ENCODE measurements around the gene RABL3.

The RABL3 gene

DNA sequence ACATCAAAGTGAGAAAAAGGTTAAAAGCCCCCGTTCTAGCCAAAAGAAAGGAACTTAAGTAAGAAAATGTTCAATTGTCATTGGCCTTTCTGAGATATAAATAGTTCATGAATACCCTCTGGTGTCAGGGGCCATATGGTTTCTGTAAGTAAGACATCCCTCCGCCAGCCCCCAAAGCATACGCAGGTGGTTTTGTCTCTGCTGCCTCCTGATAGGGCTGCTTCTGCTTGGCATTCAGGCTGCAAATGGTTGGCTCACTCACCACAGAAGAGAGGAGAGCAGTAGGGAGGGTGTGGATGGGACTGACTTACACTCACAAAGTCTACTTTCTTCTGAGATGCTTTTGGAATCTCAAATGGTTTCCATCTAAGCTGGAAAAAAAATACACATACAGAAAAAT, 90.0 kb downstream of the RABL3 start:
- no peaks in the 10 kb centered on the region for H3K9me3 ChIP-seq (ENCODE audit: insufficient read depth, low read depth, low read length)
- H3K4me1 ChIP-seq (ENCODE audit: insufficient read depth, low read length, poor library complexity, severe bottlenecking) = no peaks in the 10 kb centered on the region
- no peak overlapping the region for H3K4me2 ChIP-seq (ENCODE audit: low read depth, low read length, poor library complexity, severe bottlenecking)
- H3K9ac ChIP-seq (ENCODE audit: low read depth, low read length, poor library complexity, severe bottlenecking) = no peak overlapping the region
- H3K4me3 ChIP-seq (ENCODE audit: low read length, poor library complexity, severe bottlenecking) = no peak overlapping the region
- H3K27me3 ChIP-seq (ENCODE audit: insufficient read depth, low read length, poor library complexity, severe bottlenecking) = no peaks in the 10 kb centered on the region
- no peaks in the 10 kb centered on the region for H4K20me1 ChIP-seq (ENCODE audit: insufficient read depth, low read length, poor library complexity, severe bottlenecking)
- H3K9me2 ChIP-seq (replicated peaks; ENCODE audit: low read depth, low read length) = no peaks in the 10 kb centered on the region
- no peaks in the 10 kb centered on the region for H3K79me2 ChIP-seq (ENCODE audit: insufficient read depth, low read length)
- no peak overlapping the region for H2AFZ ChIP-seq (ENCODE audit: low read length)
- H3F3A ChIP-seq (ENCODE audit: low read depth) = no peaks in the 10 kb centered on the region
- no peaks in the 10 kb centered on the region for H3K36me3 ChIP-seq (ENCODE audit: insufficient read depth, low read length)
- TF ChIP-seq, protein P1, sequence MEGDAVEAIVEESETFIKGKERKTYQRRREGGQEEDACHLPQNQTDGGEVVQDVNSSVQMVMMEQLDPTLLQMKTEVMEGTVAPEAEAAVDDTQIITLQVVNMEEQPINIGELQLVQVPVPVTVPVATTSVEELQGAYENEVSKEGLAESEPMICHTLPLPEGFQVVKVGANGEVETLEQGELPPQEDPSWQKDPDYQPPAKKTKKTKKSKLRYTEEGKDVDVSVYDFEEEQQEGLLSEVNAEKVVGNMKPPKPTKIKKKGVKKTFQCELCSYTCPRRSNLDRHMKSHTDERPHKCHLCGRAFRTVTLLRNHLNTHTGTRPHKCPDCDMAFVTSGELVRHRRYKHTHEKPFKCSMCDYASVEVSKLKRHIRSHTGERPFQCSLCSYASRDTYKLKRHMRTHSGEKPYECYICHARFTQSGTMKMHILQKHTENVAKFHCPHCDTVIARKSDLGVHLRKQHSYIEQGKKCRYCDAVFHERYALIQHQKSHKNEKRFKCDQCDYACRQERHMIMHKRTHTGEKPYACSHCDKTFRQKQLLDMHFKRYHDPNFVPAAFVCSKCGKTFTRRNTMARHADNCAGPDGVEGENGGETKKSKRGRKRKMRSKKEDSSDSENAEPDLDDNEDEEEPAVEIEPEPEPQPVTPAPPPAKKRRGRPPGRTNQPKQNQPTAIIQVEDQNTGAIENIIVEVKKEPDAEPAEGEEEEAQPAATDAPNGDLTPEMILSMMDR (conservative IDR thresholded peaks at IDR 0.05; ENCODE audit: low read length) = no peak
- no peak for TF ChIP-seq EZH2phosphoT487 (IDR thresholded peaks at IDR 0.05; ENCODE audit: borderline replicate concordance)

DNA sequence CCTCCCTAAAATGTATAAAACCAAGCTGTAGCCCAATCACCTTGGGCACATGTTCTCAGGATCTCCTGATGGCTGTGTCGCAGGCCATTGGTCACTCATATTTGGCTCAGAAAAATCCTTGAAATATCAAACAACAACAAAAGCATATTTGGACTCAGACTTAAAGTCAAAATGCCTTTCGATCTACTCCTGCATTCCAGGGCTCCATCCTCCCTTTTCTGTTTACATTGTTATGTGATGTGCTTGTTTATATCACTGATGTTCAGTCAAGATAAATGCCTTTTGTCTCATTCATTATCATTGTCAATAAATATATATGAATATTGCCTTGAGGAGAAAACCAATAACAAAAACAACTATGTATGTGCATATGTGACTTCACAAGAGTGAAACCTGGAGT, 92.0 kb downstream of the RABL3 start:
- H3K9ac ChIP-seq (ENCODE audit: low read depth, low read length, poor library complexity, severe bottlenecking) = no peak overlapping the region
- H3K4me3 ChIP-seq (ENCODE audit: low read length, poor library complexity, severe bottlenecking) = no peak overlapping the region
- H3K9me3 ChIP-seq (ENCODE audit: insufficient read depth, low read depth, low read length) = no peaks in the 10 kb centered on the region
- no peaks in the 10 kb centered on the region for H3K79me2 ChIP-seq (ENCODE audit: insufficient read depth, low read length)
- no peak overlapping the region for H3K4me2 ChIP-seq (ENCODE audit: low read depth, low read length, poor library complexity, severe bottlenecking)
- H2AFZ ChIP-seq (ENCODE audit: low read length) = no peak overlapping the region
- no peaks in the 10 kb centered on the region for H4K20me1 ChIP-seq (ENCODE audit: insufficient read depth, low read length, poor library complexity, severe bottlenecking)
- H3F3A ChIP-seq (ENCODE audit: low read depth) = no peaks in the 10 kb centered on the region
- H3K27me3 ChIP-seq (ENCODE audit: insufficient read depth, low read length, poor library complexity, severe bottlenecking) = no peaks in the 10 kb centered on the region
- H3K36me3 ChIP-seq (ENCODE audit: insufficient read depth, low read length) = no peaks in the 10 kb centered on the region
- H3K4me1 ChIP-seq (ENCODE audit: insufficient read depth, low read length, poor library complexity, severe bottlenecking) = no peaks in the 10 kb centered on the region
- H3K9me2 ChIP-seq (replicated peaks; ENCODE audit: low read depth, low read length) = no peaks in the 10 kb centered on the region
- TF ChIP-seq EZH2phosphoT487 (IDR thresholded peaks at IDR 0.05; ENCODE audit: borderline replicate concordance) = no peak
- TF ChIP-seq, protein P1 (conservative IDR thresholded peaks at IDR 0.05; ENCODE audit: low read length) = no peak

DNA sequence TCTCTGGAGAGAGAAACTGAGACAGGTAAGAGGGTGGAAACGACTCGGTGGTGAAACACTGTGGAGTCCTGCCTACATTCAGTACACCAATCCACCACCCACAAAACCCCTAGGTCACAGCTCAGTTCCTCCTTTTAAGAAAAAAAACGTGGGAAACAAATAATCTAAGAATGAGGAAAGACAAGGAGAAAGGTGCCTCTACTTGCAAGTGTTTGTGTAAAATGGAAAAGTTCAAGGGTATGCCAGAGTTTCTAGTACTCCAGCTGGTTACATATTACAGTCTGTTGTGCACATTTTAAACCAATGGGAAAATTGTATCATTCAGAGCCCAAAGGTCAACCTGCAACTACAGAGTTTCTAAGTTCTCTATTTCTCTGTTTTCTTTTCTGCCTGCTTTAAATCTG, 92.5 kb downstream of the RABL3 start:
- no peak for TF ChIP-seq EZH2phosphoT487 (IDR thresholded peaks at IDR 0.05; ENCODE audit: borderline replicate concordance)
- TF ChIP-seq, protein P1 (conservative IDR thresholded peaks at IDR 0.05; ENCODE audit: low read length) = no peak
- Histone ChIP-seq H3K9me3 (ENCODE audit: insufficient read depth, low read depth, low read length) (no peaks in the 10 kb centered on the region), H3K27me3 (ENCODE audit: insufficient read depth, low read length, poor library complexity, severe bottlenecking) (no peaks in the 10 kb centered on the region)

More for the DNA sequence above, 92.5 kb downstream of the RABL3 start:
- H3K9ac ChIP-seq (ENCODE audit: low read depth, low read length, poor library complexity, severe bottlenecking) = no peak overlapping the region
- H3K9me2 ChIP-seq (replicated peaks; ENCODE audit: low read depth, low read length) = no peaks in the 10 kb centered on the region
- no peak overlapping the region for H3K4me2 ChIP-seq (ENCODE audit: low read depth, low read length, poor library complexity, severe bottlenecking)
- H2AFZ ChIP-seq (ENCODE audit: low read length) = no peak overlapping the region
- H3F3A ChIP-seq (ENCODE audit: low read depth) = no peaks in the 10 kb centered on the region
- no peaks in the 10 kb centered on the region for H3K36me3 ChIP-seq (ENCODE audit: insufficient read depth, low read length)
- no peaks in the 10 kb centered on the region for H3K79me2 ChIP-seq (ENCODE audit: insufficient read depth, low read length)
- H3K4me3 ChIP-seq (ENCODE audit: low read length, poor library complexity, severe bottlenecking) = no peak overlapping the region
- no peaks in the 10 kb centered on the region for H3K4me1 ChIP-seq (ENCODE audit: insufficient read depth, low read length, poor library complexity, severe bottlenecking)
- H4K20me1 ChIP-seq (ENCODE audit: insufficient read depth, low read length, poor library complexity, severe bottlenecking) = no peaks in the 10 kb centered on the region
